SH-SY5Y (cell line): ENCODE measurements around the gene TTC27.

Experiments
- GATA2 ChIP-seq: IDR thresholded peaks from 2 replicates; pipeline ENCODE4 v1.6.1; 2011; ENCODE audit warnings: mild to moderate bottlenecking, low read depth, low read length
- GATA3 ChIP-seq: IDR thresholded peaks from 2 replicates; pipeline ENCODE4 v1.6.1; 2011; ENCODE audit warnings: low read depth, mild to moderate bottlenecking, low read length, moderate library complexity

- TF ChIP-seq GATA2: no peak
- no peak for TF ChIP-seq GATA3
Measured at GRCh38 chr2:32820701-32821100, 192.9 kb downstream of the TTC27 start.
